GM06990 (cell line): Measurements from ENCODE around the gene SRRM3.
"Not testable (repeated sequence)": the region's sequence is repeated elsewhere in the genome, so short reads cannot be mapped to it uniquely, and the experiment has no call there.

Source experiments
- DNase-seq: peaks from one replicate; pipeline ENCODE4 v3.0.0-alpha.2; 2011; ENCODE audit not compliant: insufficient read length; ENCODE audit errors: extremely low read depth
- H3K27me3 ChIP-seq: replicated peaks from 2 replicates; pipeline ENCODE4 v1.6.0; 2011; ENCODE audit warnings: low read length; ENCODE audit not compliant: control insufficient read depth, insufficient read depth
- H3K36me3 ChIP-seq: 2 replicates; pipeline ENCODE4 v1.5.1; 2011; ENCODE audit warnings: low read length; ENCODE audit not compliant: control insufficient read depth, insufficient read depth
- H3K4me3 ChIP-seq: replicated peaks from 2 replicates; pipeline ENCODE4 v1.5.1; 2011; ENCODE audit warnings: low read depth, mild to moderate bottlenecking, control low read depth, low read length
- CTCF ChIP-seq: IDR thresholded peaks from 2 replicates; pipeline ENCODE4 v1.5.1; 2011; ENCODE audit warnings: low read length, control low read depth, mild to moderate bottlenecking, inconsistent platforms; ENCODE audit not compliant: insufficient read depth, poor library complexity, severe bottlenecking

Gene SRRM3

GRCh38 chr7:76206633-76207032, 4.9 kb downstream of the SRRM3 start:
- H3K36me3 ChIP-seq = no peaks in the 10 kb centered on the region
- DNase-seq = no peak
- H3K4me3 ChIP-seq = no peak overlapping the region
- H3K27me3 ChIP-seq = no peaks in the 10 kb centered on the region
- no peak for TF ChIP-seq CTCF

- TF ChIP-seq CTCF = no peak
- DNase-seq = no peak
- no peak overlapping the region for H3K4me3 ChIP-seq
Observed at GRCh38 chr7:76209310-76209709, 7.6 kb downstream of the SRRM3 start.

GRCh38 chr7:76211216-76211615, 9.5 kb downstream of the SRRM3 start:
- DNase-seq = no peak
- no peaks in the 10 kb centered on the region for H3K36me3 ChIP-seq
- TF ChIP-seq CTCF = no peak
- no peaks in the 10 kb centered on the region for H3K27me3 ChIP-seq
- H3K4me3 ChIP-seq = no peak overlapping the region

More at GRCh38 chr7:76209310-76209709, 7.6 kb downstream of the SRRM3 start:
- H3K27me3 ChIP-seq = no peaks in the 10 kb centered on the region
- H3K36me3 ChIP-seq = no peaks in the 10 kb centered on the region

- not testable (repeated sequence) for H3K27me3 ChIP-seq, DNase-seq, H3K4me3 ChIP-seq, H3K36me3 ChIP-seq
Observed at GRCh38 chr7:76215349-76215748, 13.7 kb downstream of the SRRM3 start.

GRCh38 chr7:76216381-76217082, 14.8 kb downstream of the SRRM3 start:
- no peak for TF ChIP-seq CTCF
- DNase-seq = no peak
- no peaks in the 10 kb centered on the region for H3K36me3 ChIP-seq
- H3K4me3 ChIP-seq = no peak overlapping the region
- no peaks in the 10 kb centered on the region; the same call in none of the 2 replicates for H3K27me3 ChIP-seq

- H3K36me3 ChIP-seq = no peaks in the 10 kb centered on the region
- no peak for TF ChIP-seq CTCF
- no peak for DNase-seq
- H3K27me3 ChIP-seq = no peaks in the 10 kb centered on the region; the same call in none of the 2 replicates
- H3K4me3 ChIP-seq = no peak overlapping the region
Observed at GRCh38 chr7:76217942-76218566, 16.4 kb downstream of the SRRM3 start.
